Panc1 (cell line): ENCODE measurements around the gene IQCH.

Experiments used
- CTCF ChIP-seq: fragments of 450-650 bp; IDR thresholded peaks from 2 replicates; pipeline ENCODE4 v1.5.1; 2017; ENCODE audit warnings: mild to moderate bottlenecking
- POLR2AphosphoS5 ChIP-seq: IDR thresholded peaks from 2 replicates; pipeline ENCODE4 v1.6.1; 2012; ENCODE audit warnings: mild to moderate bottlenecking, low read depth, low read length, moderate library complexity
- REST ChIP-seq, 2 experiments: IDR thresholded peaks; 2 replicates each; pipeline ENCODE4 v1.6.1; 2011 to 2012; ENCODE audit warnings: low read depth in 2 of 2, control low read depth in 1 of 2, low read length in 1 of 2, mild to moderate bottlenecking in 1 of 2, moderate library complexity in 1 of 2; ENCODE audit not compliant: insufficient read depth in 1 of 2
- TCF7L2 ChIP-seq: IDR thresholded peaks from 2 replicates; pipeline ENCODE4 v1.6.1; 2011; ENCODE audit warnings: mild to moderate bottlenecking, low read depth, low read length, inconsistent platforms

- TF ChIP-seq POLR2AphosphoS5 (no peak), CTCF (no peak), TCF7L2 (no peak), REST (IDR thresholded peaks at IDR 0.05; ENCODE audit: insufficient read depth in 1 of 2, low read depth in 2 of 2, low read length in 1 of 2) (no peak)
Observed at GRCh38 chr15:67370206-67370954, 115.8 kb downstream of the IQCH start.
